Astrocyte of the cerebellum (primary cell): ENCODE results near the gene SPOP.

Experiments
- DNase-seq: peaks from one replicate; pipeline ENCODE4 v3.0.0-alpha.2; 2011; ENCODE audit warnings: low read depth
- H3K4me3 ChIP-seq: 2 replicates; pipeline ENCODE4 v1.5.1; 2011; ENCODE audit warnings: mild to moderate bottlenecking, low read depth, low read length, moderate library complexity
- in situ Hi-C: cut with HindIII; loops from 2 replicates; pipeline ENCODE4 v1.10.0; 2017; ENCODE audit warnings: low sequenced_read_pairs
- TF ChIP-seq, protein P1 (sequence below): IDR thresholded peaks from 2 replicates; pipeline ENCODE4 v1.5.1; 2012; ENCODE audit warnings: low read length, low read depth, moderate library complexity, mild to moderate bottlenecking; ENCODE audit errors: missing control alignments

SPOP gene

DNA sequence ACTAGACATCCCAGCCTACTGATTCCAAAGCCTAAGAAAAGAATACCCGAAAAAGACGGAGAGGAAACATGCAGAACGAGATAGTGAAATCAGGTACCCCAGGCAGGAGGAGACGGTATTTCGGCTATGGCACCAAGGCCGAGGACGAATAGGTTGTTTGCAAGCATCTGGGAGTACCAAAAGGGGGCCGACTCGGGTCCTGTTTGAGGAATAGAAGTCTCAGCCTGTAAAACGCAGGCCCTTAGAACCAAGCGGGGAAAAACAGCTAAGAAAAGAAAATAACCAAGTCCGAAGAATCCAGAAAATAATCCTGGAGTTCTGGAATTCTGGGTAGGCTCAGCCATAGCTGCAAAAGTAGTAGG is 29.3 kb upstream of the SPOP start:
- H3K4me3 ChIP-seq = peak overlapping the region; percentile 97
- no peak for DNase-seq
- TF ChIP-seq, protein P1, sequence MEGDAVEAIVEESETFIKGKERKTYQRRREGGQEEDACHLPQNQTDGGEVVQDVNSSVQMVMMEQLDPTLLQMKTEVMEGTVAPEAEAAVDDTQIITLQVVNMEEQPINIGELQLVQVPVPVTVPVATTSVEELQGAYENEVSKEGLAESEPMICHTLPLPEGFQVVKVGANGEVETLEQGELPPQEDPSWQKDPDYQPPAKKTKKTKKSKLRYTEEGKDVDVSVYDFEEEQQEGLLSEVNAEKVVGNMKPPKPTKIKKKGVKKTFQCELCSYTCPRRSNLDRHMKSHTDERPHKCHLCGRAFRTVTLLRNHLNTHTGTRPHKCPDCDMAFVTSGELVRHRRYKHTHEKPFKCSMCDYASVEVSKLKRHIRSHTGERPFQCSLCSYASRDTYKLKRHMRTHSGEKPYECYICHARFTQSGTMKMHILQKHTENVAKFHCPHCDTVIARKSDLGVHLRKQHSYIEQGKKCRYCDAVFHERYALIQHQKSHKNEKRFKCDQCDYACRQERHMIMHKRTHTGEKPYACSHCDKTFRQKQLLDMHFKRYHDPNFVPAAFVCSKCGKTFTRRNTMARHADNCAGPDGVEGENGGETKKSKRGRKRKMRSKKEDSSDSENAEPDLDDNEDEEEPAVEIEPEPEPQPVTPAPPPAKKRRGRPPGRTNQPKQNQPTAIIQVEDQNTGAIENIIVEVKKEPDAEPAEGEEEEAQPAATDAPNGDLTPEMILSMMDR = no peak
- in situ Hi-C loops = no loop called here

DNA sequence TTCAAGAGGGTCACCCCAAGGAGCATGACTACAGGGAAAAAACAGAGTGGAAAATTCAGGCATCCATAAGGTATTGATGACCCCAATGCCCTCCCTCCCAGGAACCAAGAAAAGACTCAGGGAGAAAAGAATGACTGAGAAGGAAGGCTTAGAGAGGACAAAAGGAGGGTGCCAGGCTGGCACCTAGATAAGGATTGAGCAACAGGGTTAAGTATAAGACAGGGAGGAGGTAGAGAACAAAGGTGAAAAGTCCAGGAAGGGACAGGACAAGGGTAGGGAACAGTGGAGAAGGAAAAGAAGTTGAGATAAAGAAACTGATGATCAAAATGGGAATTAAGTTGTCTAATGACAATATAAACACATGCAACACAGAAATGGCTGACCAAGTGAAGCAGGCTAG is 27.4 kb upstream of the SPOP start:
- TF ChIP-seq, protein P1 = no peak
- in situ Hi-C loops = no loop called here
- no peak for DNase-seq
- H3K4me3 ChIP-seq = no peak overlapping the region

DNA sequence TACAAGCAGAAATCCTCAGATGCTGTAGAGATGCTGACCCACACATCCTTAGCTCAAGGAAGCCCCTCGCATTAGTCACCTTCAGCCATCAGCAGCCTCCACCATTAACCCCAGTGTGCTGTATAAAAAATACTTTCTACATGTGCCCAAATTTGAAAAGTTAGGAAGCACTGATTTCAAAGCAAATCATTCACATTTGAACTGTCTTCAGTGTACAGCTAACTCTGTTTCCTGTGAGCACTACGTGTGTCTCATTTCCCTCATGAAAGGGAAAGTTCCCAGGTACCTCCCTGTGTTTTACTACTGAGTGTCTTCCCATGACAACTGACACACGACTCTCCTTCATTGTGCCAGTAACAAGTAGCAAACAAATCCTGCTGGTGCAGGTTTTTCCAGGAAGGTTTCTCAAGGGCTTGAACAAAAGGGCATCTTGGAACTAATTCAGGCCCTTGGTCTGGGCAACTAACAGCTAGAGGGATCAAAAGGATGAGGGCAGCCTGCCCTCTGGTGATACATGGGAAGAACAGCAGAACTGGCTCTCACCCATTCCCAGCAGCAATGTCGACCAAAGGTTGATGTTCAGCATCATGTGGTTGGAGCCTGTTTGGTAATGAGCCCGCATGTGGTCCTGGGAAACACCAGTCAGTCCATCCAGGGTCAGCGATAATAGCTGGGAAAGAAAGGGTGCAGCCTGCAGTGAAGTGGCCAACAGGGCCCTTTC is 25.8 kb upstream of the SPOP start:
- in situ Hi-C loops = no loop called here
- peak; percentile 40 for DNase-seq
- TF ChIP-seq, protein P1 = peak; percentile 63
- H3K4me3 ChIP-seq = no peak overlapping the region

DNA sequence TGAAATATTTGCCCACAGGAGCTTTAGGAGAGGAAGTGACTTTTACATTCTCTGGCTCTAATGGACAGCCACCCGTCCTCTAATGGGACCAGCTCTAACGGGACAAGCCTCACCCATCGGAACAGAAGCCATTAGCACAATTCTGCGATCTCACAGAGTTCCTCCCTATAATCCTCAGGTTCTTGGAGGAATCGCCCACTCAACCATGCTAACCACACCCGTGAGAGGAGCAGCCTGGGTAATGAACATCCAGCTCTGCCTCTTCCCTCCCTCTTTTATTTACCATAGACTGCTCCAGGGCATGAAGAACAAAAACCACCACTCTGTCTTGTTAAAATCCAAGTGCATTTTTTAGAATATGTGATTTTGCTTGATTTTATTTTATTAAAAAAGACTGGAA is 23.1 kb upstream of the SPOP start:
- H3K4me3 ChIP-seq = no peak overlapping the region
- TF ChIP-seq, protein P1 = no peak
- in situ Hi-C loops = no loop called here
- DNase-seq = no peak

DNA sequence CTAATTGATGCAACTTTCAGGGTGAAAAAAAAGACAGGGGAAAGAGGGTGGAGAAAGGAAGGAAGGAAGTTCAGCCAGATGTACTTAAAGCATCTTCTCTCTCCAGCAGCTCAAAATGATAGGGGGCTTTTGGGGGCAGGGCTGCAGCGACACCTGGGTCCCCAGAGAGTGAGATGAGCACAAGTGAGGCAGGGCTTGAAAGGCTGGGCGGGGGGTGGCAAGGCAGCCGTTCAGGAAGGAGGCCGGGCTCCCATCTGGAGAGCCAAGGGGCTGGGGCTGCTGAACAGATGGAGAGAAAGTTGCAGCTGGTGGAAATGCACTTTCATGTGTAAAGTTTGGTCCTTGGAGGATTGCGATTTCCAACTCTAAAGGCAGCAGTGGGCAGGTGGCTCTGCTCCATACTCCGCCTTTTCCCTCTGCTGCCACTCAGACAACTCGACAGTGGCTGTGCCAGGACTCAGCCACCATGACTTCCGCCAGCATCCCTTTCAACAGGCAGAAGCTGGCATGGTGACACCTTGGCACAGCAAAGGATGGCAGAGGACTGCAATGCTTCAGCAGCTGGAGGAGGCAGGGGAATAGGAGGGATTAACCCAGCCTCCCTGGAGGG is 22.2 kb upstream of the SPOP start:
- no peak overlapping the region for H3K4me3 ChIP-seq
- no peak for DNase-seq
- in situ Hi-C loops = no loop called here
- TF ChIP-seq, protein P1 = no peak

DNA sequence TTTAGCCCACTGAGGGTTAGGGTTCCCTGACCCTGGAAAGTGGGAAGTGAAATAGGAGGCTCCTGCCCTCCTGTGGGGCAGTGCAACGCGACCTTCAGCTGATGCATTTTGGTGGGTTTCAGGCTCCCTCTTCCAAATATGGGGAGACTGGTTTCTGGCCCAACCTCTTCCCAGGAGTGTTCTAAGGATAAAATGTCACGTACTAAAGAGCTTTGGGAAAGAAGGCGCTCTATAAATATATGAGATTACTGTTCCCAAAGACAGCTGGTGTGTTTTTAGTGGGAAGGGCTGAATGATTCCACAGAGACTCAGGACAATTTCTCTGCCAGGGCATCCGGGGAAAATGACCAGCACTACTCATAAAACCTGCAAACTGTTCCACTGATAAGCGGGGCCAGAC is 20.1 kb upstream of the SPOP start:
- no peak overlapping the region for H3K4me3 ChIP-seq
- in situ Hi-C loops = no loop called here
- TF ChIP-seq, protein P1 = no peak
- no peak for DNase-seq
